Iris pigment epithelial cell (primary cell): Measurements from ENCODE around the gene KAT7.
A peak's percentile ranks its signal among the peaks of the same experiment; 100 is the strongest.
"Not testable (repeated sequence)": the region's sequence is repeated elsewhere in the genome, so short reads cannot be mapped to it uniquely, and the experiment has no call there.

ENCODE experiments used
- DNase-seq: peaks from one replicate; pipeline ENCODE4 v3.0.0-alpha.2; 2011; ENCODE audit warnings: low read depth

KAT7 gene

DNA sequence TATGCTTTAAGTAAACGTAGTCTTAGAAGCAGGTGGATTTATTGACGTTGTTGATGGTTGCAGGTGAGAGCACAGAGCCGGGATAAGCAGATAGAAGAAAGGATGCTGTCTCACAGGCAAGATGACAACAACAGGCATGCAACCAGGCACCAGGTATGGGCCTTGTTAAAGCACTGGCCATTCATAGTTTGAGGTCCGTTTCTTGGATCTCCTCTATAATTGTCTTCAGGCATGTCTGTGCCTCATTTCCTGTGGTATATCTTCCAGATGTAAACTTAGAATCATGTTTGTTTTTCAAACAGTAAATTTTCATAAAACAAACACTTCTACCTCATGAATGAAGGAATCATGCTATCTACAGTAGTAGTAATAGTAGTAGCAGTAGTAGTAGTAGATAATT, 20.6 kb downstream of the KAT7 start:
- DNase-seq, result no peak

DNA sequence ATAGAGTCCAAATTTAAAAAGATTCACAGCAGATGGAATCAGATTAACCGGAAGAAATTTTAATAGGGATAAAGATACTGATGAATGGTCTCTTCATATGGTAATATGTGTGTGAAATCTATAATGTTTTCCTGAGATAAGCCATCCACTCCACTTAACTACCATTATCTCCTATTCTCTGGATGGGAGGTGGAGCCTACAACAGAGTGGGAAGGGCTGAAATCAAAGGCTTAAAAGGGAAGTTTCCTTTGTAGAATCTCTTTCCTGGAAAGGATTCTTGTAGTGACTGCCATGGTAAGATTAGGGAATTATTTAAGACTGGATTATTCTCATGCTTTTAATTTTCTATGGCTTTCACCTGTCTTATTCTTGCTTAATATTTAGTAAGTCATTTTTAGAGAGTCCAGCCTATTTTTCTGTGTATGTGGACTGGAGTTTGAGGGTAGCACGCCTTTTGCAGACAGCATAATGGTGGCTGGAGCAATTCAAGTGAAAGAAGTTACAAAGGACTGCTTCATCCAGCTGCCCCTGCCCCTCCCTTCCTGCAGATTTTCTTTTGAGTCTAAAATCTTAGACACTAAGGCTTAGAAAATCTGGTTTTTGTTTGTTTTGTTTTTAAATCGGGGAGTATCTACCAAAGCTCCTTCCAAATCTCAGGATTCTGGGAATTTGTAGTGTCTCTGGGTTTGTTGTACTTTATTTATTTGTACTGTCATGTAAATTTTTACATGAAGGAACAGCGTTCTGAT, 26.5 kb downstream of the KAT7 start:
- DNase-seq, result no peak

DNA sequence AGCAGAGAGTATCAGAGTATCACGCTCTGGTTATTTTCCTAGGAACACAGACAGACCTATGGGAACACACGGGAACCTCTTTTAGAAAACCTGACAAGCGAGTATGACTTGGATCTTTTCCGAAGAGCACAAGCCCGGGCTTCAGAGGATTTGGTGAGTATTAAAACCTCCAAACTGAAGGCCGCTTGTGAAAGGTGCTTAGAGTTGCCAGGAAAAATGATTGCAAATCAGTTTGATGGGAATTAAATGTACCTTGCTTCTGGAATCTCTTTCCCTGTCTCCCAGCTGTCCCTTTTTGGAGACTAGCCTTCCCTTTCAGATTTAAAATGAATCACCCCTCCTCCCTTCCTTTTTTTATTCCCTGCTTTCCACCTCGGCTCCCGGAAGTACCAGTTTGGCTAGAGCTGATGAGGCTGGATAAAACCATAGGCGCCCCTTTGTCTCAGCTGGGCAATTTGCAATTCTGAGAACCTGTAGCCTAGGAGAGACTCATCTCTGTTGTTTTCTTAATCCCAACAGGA, 27.3 kb downstream of the KAT7 start:
- DNase-seq, result no peak

DNA sequence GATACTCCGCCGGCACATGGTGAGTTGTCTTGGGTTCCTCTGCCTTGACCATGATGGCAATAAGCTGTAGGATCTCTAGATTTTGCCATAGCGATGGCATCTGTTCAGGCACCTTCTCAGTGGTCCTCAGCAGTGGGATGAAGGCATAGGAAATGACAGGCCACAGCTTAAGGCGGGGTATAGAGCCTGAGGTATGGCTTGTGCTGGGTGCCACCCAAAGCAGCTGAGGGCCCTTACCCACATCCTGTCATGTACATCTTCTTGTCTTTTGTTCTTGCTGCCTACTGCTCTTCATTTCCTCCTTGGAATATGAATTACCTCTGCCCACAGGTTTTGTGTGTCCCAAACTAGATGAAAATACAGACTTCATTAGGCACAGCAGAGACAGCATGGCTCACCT, 29.5 kb downstream of the KAT7 start:
- no peak for DNase-seq

DNA sequence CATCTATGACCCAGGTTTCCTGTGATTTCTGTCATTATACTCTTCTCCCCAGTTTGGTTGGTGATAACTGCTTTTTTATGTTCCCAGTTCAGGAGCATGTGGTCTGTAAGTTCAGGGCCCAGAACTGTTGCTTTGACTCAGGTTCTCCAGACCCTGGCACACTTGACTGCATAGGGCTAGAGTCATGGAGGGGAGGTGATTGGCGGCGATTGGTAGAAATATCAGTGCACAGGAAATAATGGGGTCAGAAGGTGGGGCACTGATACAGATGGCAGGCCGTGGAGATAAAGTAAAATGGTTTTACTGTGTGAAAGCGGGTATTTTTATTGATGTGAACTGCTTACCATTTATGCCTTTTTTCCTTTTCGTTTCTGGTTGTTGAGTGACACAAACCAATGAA, 30.7 kb downstream of the KAT7 start:
- no peak for DNase-seq

DNA sequence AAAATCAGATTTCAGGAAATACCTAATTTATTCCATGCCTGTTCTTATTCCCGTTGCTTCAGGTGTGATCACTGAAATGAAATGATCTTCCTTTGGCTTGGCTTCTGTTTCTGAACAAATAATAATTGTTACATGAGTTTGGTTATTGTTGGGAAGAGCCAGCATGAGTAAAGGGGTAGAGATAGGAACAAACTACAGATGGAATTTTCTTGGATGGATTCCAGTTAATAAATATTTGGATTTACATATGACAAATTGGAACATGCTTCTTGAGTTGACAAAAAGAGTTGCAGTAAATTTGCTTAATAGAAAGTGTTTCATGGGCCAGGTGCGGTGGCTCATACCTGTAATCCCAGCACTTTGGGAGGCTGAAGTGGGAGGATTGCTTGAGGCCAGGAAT, 31.2 kb downstream of the KAT7 start:
- DNase-seq, result no peak

DNA sequence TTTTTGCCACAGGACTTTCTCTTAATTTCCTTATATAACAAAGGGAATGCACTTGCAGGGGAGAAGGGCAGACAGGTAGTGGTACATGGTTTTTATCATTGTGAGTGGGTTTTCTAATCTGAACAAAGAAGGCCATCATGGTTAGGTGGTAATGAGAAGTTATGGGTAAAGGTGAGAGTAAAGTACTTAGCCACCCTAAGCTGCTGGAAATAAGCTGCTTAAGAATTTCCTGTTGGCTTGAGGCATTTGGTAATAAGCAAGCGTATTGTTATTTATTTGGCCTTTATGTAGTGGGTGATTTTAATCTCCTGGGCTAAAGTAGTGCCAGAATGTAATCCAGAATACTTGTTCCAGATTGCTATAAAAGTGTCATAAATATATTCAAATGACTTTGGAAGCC, 32.3 kb downstream of the KAT7 start:
- DNase-seq, result no peak

DNA sequence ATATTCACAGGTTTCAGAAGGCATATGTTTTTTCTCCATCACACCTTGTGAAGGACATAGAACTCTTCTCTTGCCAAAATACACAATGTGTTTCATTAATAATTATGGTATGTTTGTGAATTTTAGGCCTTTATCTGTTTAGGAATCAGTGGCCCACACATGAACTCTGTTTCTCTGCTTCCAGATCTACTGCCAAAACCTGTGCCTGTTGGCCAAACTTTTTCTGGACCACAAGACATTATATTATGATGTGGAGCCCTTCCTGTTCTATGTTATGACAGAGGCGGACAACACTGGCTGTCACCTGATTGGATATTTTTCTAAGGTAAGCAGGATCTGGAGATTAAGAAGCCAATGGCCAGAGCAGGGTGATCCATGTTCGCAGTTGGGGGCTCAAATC, 33.0 kb downstream of the KAT7 start:
- no peak for DNase-seq

DNA sequence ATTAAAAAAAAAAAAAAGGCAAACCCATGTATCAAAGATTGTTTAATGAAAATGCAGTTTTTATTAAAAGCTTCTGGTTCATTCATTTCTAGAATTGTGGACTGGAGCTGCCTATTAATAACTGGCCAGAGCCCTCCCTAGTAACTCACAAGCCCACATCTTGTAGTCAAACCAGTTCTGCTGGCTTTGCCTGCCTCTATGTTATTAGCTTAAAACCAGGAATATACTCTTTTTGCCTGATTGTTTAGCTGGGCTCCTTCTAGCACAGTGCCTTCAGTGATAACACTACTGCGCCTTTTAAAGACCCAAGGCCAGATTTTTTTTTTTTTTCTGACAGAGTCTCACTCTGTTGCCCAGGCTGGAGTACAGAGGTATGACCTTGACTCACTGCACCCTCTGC, 33.4 kb downstream of the KAT7 start:
- DNase-seq, result no peak

DNA sequence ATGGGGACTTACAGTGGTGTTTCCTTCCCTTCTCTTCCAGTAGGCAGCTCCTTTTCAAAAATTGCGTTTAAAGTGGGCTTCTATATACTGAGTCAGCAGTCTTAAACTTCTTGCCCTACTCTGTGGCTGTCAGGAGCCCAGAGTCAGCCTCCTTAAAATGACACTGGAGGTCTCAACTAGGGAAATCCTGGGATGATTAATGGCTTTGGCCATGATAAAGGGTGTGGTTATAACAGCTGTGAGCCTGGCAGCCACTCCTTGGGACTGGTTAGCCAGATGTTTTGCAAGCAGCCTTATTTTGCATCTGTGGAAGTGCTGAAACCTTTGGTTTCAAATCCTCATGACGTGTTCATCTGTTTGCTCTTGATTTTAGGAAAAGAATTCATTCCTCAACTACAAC, 34.3 kb downstream of the KAT7 start:
- no peak for DNase-seq

DNA sequence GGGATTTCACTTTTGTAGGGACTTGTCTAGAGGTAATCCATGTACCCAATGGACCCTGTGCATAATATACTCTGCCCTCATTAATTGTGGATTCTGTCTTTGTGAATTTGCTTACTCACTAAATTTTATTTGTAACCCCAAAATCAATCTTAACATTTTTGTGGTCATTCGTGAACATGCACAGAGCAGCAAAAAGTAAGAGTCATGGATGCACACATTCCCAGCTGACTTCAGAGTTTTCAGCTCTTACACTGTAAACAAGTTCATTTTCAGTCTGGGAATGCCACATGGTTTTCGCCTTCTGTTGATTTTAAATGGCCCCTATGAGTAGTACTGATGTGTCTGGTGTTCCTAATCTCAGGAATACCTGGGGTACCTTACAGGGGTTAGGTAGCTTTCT, 35.1 kb downstream of the KAT7 start:
- peak; percentile 73 for DNase-seq

DNA sequence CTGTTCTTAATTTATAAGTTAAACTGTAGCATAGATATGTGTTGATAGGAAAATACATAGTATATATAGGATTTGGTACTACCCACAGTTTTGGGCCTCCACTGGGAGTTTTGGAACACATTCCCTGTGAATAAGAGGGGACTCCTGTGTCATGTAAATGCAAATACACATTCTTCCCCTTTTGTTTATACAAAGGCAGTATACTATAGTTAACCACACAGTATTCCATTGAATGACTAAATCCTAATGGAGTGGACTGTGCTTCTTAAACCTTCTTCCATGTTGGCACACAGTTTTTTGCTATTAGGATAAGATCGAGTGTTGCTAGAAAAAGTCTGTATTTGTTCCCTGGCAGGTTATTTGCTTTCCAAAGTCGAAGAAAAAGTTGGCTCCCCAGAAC, 37.2 kb downstream of the KAT7 start:
- DNase-seq, result no peak

DNA sequence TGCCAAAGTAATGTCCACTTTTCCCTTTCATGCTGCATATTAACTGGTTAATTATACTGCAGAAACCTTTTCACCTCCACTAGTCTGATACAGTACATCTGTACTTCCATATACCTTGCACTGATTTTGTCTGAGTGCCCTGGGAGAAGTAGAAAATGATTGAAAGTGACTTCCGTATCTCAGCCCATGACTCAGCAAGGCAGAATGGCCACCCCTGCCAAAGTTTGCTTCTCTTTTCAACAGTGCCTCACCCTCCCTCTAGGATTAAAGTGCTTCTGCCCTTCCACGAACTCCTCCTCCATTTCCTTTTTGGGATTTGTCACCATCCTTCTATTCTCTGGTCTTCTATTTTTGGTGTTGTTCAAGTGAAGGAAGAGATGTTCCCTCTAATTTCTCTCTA, 39.8 kb downstream of the KAT7 start:
- not testable (repeated sequence) for DNase-seq

DNA sequence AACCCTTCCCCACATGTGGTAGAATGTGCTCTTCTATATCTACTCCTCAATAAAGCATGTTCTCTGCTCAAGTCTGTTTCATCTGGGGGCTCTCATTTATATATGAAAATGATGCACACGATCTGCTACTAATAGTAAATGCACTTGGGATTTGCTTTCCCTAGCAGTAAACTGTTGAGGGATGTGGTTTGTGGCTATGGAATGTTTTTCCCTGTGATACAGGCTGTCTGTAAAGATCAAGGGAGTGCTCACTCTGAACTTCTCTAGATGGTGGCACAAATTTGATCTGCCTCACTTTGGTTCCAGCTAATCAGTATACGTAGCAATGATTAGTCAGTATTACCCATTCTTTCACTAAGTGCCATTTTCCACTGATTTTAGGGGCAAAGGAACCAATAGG, 40.5 kb downstream of the KAT7 start:
- DNase-seq, result no peak

DNA sequence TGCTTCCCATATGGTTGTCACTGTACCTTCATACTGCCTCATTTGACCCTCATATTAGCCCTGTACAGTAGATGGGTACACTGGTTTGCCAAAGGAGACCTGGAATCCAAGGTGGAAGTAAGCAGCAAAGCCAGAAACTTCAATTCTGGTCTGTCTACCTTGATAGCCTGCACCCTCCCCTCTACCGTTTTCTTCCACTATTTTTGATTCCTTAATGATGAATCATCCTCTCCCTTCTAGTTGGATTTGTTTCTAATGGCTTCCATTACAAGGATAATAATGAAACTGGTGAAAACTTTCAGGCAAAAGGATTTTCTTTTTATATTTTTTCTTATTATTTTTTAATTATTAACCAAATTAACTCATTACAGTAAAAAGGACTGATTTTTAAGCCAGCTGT, 42.1 kb downstream of the KAT7 start:
- no peak for DNase-seq

DNA sequence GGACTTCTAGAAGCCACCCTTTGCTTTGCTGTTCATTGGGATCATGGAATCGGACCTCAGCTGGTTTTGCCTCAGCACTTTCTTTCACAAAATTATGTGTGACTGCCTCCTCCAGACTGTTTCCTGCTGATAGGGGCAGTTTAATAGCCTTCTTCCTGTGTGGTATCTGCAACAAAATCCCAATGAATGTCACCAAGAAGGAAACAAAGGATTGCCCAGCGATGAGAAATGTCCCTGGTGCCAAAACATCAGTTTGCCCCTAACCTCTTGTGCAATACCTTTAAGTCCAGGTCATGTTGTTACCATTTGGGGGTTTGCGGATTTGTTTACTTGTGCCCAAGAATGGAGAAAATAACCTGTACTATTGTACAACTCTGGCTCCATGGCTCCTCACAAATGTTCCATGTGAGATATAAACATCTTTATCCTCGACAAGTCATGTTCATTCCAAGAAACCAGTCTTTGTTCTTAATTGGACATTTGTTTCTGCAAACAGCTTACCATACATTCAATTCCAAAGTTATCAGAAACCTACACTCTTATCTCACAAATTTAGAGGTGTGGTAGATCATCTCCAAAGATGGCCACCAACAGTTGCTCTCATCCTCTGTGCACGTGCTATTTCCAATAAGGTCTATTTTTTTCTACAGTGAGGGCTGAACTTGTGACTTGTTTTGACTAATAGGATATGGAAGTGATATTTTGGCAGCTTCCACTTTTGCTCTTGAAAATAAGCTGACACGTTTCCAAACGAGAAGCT, 44.5 kb downstream of the KAT7 start:
- no peak for DNase-seq

DNA sequence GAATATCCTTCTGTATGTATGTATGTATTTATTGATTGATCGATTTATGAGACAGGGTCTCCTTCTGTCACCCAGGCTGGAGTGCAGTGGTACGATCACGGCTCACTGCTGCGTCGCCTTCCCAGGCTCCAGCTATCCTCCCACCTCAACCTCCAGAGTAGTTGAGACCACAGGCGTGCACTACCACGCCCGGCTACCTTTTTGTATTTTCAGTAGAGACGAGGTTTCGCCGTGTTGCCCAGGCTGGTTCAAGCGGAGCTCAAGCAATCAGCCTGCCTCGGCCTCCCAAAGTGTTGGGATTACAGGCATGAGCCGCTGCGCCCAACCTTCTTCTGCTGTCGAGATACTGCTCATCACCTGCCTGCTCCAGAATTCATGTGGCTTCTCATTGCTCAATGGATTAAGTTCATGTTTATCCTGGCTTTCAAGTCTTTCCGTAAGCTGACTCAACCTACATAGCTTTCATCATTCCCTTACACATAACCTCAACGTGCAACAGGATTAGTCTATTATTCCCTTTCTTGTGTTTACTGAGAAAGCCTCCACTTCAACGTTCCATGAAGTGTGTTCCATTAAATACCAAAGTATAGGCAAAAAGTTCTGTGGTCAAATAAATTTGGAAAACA, 45.8 kb downstream of the KAT7 start:
- DNase-seq, result peak; percentile 89

DNA sequence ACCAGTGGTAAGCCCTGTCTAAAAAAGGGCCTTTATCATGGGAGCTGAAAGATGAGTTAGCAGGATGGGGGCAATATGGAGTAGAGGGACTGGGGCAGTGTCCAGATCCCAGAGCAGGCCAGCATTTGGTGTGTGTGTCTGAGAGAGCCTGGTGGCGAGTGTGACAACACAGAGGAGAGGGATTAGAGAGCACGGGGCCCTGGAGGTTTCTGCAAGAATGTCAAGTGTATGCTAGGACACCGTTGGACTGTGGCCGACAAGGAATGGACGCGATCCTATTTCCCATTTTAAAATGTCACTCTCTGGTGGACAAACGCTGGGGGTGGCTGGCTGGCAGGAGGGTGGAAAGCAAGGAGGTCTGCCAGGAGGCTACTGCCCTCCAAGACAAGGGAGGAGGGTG, 47.0 kb downstream of the KAT7 start:
- no peak for DNase-seq

DNA sequence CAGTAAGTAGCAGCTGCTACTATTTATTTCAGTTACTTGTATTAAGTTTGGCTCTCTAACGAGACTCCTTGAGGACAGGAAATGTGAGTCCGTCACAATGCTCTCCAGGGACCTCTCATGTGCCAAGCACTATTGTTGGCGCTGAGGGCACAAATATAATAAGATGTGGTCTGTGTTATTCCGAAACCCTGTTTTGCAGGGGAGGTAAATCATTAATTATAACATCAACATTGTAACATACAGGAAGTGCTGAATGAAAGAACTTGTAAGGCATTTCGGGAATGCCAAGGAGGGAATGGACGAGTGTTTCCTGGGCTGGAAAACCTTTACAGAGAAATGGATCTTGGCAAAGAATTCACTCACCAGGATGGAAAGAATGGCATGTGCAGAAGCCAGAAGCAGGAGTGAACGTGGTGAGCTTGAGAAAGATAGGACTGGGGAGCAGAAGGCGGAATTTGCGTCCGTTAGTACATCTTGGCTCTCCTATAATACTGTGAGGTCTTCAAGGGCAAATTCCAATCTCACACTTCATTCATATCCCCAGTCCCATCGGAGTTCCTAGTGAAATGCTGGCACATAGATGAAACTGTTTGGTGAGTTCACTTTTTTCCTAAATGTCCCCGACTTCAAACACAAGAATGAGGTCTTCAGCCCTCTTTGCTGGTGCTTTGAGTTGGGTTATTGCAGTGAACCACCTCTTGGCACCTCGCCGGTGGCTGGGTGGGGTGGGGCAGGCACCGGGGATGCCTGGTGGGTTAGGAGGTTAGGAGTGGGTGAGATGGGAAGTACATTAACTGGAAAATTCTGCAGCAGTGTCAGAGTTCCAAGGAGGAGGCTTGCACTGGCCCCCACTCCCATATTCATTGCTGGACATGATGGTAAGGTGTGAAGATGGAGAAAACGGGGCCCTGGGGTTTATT, 47.9 kb downstream of the KAT7 start:
- DNase-seq, result peak; percentile 59

DNA sequence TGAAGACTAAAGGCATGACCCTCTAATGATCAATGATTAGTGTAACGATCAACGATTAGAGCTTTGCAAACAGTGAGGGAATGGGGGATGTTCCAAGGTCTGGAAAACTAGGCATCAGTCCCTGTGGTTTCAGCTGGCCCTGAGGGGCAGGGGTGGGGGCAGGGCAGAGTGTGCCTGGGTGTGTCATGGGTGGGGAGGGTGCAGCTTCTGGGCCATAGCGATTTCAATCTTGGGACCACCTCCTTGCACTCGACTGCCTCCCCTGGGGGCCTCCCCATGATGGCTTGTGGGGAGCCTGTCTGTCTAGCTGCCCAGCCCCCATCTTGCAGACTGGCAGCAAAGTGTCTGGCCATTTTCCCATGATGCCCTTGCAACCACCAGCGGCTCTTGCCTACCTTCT, 51.0 kb downstream of the KAT7 start:
- no peak for DNase-seq

DNA sequence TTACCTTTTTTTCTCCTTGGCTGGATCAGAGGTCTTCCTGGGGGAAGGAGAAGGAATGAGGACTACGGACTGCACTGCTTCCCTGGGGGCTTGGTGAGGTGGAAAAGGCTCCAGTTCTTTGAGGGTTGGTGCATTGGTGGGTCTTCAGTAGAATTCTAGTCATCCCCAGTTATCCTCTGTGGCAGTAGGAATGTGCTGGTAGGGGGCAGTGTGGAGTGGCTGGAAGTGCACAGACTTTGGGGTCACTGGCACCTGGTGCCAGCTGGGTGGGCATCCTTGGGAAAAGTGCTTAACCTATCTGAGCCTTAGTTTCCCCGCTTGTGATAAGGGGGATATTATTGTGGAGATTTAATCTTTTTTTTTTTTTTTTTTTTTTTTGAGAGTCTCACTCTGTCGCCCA, 53.1 kb downstream of the KAT7 start:
- DNase-seq, result no peak

DNA sequence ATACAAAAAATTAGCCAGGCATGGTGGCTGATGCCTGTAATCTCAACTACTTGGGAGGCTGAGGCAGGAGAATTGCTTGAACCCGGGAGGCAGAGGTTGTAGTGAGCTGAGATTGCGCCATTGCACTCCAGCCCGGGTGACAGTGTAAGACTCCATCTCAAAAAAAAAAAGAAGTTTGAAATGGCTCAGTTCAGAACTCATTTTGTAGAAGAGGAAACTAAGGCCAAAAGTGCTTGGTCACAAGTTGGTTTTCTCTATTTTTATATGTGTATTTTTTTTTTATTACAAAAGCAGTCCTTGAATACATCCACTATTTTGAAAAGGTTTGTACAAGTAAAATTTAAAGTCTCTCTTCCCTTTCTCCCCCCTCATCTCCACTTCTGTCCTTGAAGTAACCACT, 53.9 kb downstream of the KAT7 start:
- DNase-seq, result no peak
